ENCODE measurements around the gene ZNF148. TPM values are rescaled to one million over a fixed set of nuclear protein-coding genes. Genes with fewer than 3 reads are reported as not detected.

ZNF148 gene
- total RNA-seq, 4 donors from 2014 or later = 17.0 to 34.9 (median 20.0) TPM

DNA sequence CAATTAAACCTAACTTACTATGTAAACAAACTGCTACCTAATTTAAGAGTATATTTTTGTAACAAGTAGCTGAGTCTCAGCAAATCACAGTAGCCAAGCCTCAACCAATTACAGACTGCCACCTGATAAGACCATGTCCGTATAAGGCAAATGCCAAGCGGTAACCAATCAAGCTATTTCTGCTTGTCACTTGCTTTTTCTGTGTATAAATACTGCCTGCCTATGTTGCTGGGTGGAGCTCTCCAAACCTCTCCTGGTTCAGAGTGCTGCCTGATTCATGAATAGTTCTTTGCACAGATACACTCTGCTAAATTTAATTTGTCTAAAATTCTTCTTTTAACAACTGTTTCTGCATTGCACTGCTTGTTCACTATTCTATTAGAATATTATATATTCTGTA lies 42.6 kb downstream of the ZNF148 start:
- Histone ChIP-seq H3K36me3 (peaks cover 0 to 3% of the 10 kb centered on the region in 2 donors), H3K27ac (no peak overlapping the region), H3K4me1 (peaks cover 50 to 52% of the 10 kb centered on the region in 2 donors), H3K27me3 (no peaks in the 10 kb centered on the region), H3K4me3 (no peak overlapping the region), H3K9me3 (no peaks in the 10 kb centered on the region)
- in situ Hi-C loops (cut with MboI; ENCODE audit: low sequenced_read_pairs in 4 of 4) (no loop called here), intact Hi-C loops (cut with DNase I; ENCODE audit: low total_unique reads) (no loop called here)
- ATAC-seq (no peak), DNase-seq (no peak)
- no peak for TF ChIP-seq POLR2A (IDR thresholded peaks at IDR 0.05)
- TF ChIP-seq CTCF (IDR thresholded peaks at IDR 0.05 in 4 of 5, conservative IDR thresholded peaks at IDR 0.05 in 1 of 5) = no peak

DNA sequence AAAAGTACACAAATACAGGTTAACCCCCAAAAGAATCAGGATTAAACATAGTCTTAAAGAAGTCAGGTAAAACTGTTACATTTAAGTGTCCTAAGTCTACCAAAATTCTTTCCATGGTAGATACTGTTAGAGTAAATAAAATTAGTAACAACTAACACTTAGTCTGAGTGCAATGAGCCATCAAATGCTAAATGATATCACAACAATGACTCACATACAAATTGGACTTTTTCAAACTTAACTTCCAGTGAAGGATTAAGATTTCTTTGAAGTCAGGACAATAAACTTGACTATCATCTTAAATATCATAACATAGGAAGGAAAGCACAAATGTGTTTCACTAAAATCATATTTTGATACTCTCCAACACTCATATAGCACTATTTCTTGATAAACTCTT lies 43.9 kb downstream of the ZNF148 start:
- no peaks in the 10 kb centered on the region for H3K9me3 ChIP-seq
- DNase-seq (no peak), ATAC-seq (no peak)
- H3K4me3 ChIP-seq = no peak overlapping the region
- in situ Hi-C loops (cut with MboI; ENCODE audit: low sequenced_read_pairs in 4 of 4) (no loop called here), intact Hi-C loops (cut with DNase I; ENCODE audit: low total_unique reads) (no loop called here)
- no peaks in the 10 kb centered on the region for H3K27me3 ChIP-seq
- TF ChIP-seq POLR2A (IDR thresholded peaks at IDR 0.05) = no peak
- TF ChIP-seq CTCF (IDR thresholded peaks at IDR 0.05 in 4 of 5, conservative IDR thresholded peaks at IDR 0.05 in 1 of 5) = no peak
- H3K27ac ChIP-seq = no peak overlapping the region
- H3K4me1 ChIP-seq = peaks cover 41 to 42% of the 10 kb centered on the region in 2 donors
- H3K36me3 ChIP-seq = peaks cover 0 to 3% of the 10 kb centered on the region in 2 donors

GRCh38 chr3:125326957-125327356 lies 48.2 kb downstream of the ZNF148 start:
- no peak for DNase-seq
- H3K36me3 ChIP-seq = peaks cover 0 to 3% of the 10 kb centered on the region in 2 donors
- TF ChIP-seq POLR2A (IDR thresholded peaks at IDR 0.05) = no peak
- TF ChIP-seq CTCF (IDR thresholded peaks at IDR 0.05 in 4 of 5, conservative IDR thresholded peaks at IDR 0.05 in 1 of 5) = no peak
- H3K27ac ChIP-seq = no peak overlapping the region
- H3K4me3 ChIP-seq = no peak overlapping the region
- in situ Hi-C loops (cut with MboI; ENCODE audit: low sequenced_read_pairs in 4 of 4) = no loop called here
- intact Hi-C loops (cut with DNase I; ENCODE audit: low total_unique reads) = loop anchor here (10.0 kb wide), 1 partner anchor 188 kb away; no protein-coding TSS in a partner anchor
- H3K4me1 ChIP-seq = peaks cover 10% of the 10 kb centered on the region in 2 donors
- H3K27me3 ChIP-seq = no peaks in the 10 kb centered on the region
- H3K9me3 ChIP-seq = no peaks in the 10 kb centered on the region
- no peak for ATAC-seq

- no peak for ATAC-seq
- Histone ChIP-seq H3K4me3 (no peak overlapping the region), H3K27me3 (no peaks in the 10 kb centered on the region), H3K36me3 (peaks cover 0 to 2% of the 10 kb centered on the region in 2 donors), H3K4me1 (no peaks in the 10 kb centered on the region), H3K27ac (no peak overlapping the region), H3K9me3 (no peaks in the 10 kb centered on the region)
- intact Hi-C loops (cut with DNase I; ENCODE audit: low total_unique reads) (loop anchor here (10.0 kb wide), 1 partner anchor 189 kb away; no protein-coding TSS in a partner anchor), in situ Hi-C loops (cut with MboI; ENCODE audit: low sequenced_read_pairs in 4 of 4) (no loop called here)
- no peak for TF ChIP-seq POLR2A (IDR thresholded peaks at IDR 0.05)
- TF ChIP-seq CTCF (IDR thresholded peaks at IDR 0.05 in 4 of 5, conservative IDR thresholded peaks at IDR 0.05 in 1 of 5) = no peak
- DNase-seq = no peak
These were observed 49.4 kb downstream of the ZNF148 start for GRCh38 chr3:125325746-125326145.

DNA sequence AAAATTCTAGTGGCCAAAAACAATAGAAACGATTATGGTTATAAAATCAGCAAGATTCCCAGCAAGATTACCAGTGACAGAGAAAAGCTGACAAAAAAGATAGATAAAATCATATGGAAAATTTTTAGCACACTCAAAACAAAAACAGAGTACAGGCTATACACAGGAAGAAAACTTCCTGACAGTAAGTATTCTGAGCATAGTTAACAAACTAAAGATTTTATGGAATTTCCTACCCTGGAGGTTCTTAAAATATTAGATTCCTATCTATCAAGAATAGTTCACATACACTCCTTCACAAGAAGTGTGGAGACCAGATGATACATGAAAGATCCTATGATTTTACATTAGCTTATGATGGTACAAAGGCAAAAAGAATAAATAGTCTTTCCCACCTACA lies 50.8 kb downstream of the ZNF148 start:
- DNase-seq (no peak), ATAC-seq (no peak)
- Histone ChIP-seq H3K4me1 (peaks cover 0 to 6% of the 10 kb centered on the region in 2 donors), H3K4me3 (no peak overlapping the region), H3K27me3 (no peaks in the 10 kb centered on the region), H3K27ac (no peak overlapping the region), H3K36me3 (no peaks in the 10 kb centered on the region), H3K9me3 (no peaks in the 10 kb centered on the region)
- intact Hi-C loops (cut with DNase I; ENCODE audit: low total_unique reads) = loop anchor here (10.0 kb wide), 1 partner anchor 190 kb away; no protein-coding TSS in a partner anchor
- in situ Hi-C loops (cut with MboI; ENCODE audit: low sequenced_read_pairs in 4 of 4) = no loop called here
- TF ChIP-seq CTCF (IDR thresholded peaks at IDR 0.05 in 4 of 5, conservative IDR thresholded peaks at IDR 0.05 in 1 of 5) = no peak
- no peak for TF ChIP-seq POLR2A (IDR thresholded peaks at IDR 0.05)
